ENCODE results near the gene POLE4. TPM values are rescaled to one million over a fixed set of nuclear protein-coding genes. Genes with fewer than 3 reads are reported as not detected.

Gene POLE4
- total and polyA plus RNA-seq, 9 of the 15 experiments (the other 6 are each of a cell fraction or from before 2014, with no cell fraction given): 25.7 to 73.7 (median 57.3) TPM

- TF ChIP-seq SAFB2 (IDR thresholded peaks at IDR 0.05; ENCODE audit: borderline replicate concordance, low read depth, low read length, severe bottlenecking): no peak
- no peak; the same call in 1 of the 2 replicates for TF ChIP-seq ZNF324 (CRISPR knock-in tag; IDR thresholded peaks at IDR 0.05)
- no peak for TF ChIP-seq TFAM (CRISPR knock-in tag; conservative IDR thresholded peaks at IDR 0.05)
- no peak for TF ChIP-seq ZNF239 (CRISPR knock-in tag; IDR thresholded peaks at IDR 0.05)
- TF ChIP-seq FOXK1 (CRISPR knock-in tag; IDR thresholded peaks at IDR 0.05; ENCODE audit: borderline replicate concordance): no peak
- no peak for TF ChIP-seq PRMT5 (CRISPR knock-in tag; IDR thresholded peaks at IDR 0.05)
- no peak; a peak in 1 of 4 replicates for TF ChIP-seq CSDE1 (IDR thresholded peaks at IDR 0.05)
- TF ChIP-seq ARNT (IDR thresholded peaks at IDR 0.05): 0 out of 4 replicates have a peak, but pooled peaks of 1 of the 2 experiments have one; percentile 47
- TF ChIP-seq ELF1 (tag; IDR thresholded peaks at IDR 0.05): peak; percentile 94
- no peak for TF ChIP-seq ETS2 (tag; IDR thresholded peaks at IDR 0.05; ENCODE audit: borderline replicate concordance, poor library complexity, severe bottlenecking)
- TF ChIP-seq NFYB (IDR thresholded peaks at IDR 0.05; ENCODE audit: extremely low read depth, insufficient read length): no peak
- TF ChIP-seq LCOR (CRISPR knock-in tag; IDR thresholded peaks at IDR 0.05): peak; percentile 82
- peak; percentile 15; the same call in 1 of the 2 replicates for TF ChIP-seq HIVEP1 (CRISPR knock-in tag; IDR thresholded peaks at IDR 0.05)
- peak; percentile 64; the same call in 1 of the 2 replicates for TF ChIP-seq FOXJ2 (tag; IDR thresholded peaks at IDR 0.05)
- TF ChIP-seq MECOM (CRISPR knock-in tag; IDR thresholded peaks at IDR 0.05): peak; percentile 74; the same call in 1 of the 2 replicates
- TF ChIP-seq CEBPB (tag; IDR thresholded peaks at IDR 0.05): no peak
- no peak for TF ChIP-seq TRIM25 (IDR thresholded peaks at IDR 0.05; ENCODE audit: borderline replicate concordance)
- no peak for TF ChIP-seq SIRT6 (IDR thresholded peaks at IDR 0.05; ENCODE audit: low read depth, low read length)
- TF ChIP-seq, protein P1, sequence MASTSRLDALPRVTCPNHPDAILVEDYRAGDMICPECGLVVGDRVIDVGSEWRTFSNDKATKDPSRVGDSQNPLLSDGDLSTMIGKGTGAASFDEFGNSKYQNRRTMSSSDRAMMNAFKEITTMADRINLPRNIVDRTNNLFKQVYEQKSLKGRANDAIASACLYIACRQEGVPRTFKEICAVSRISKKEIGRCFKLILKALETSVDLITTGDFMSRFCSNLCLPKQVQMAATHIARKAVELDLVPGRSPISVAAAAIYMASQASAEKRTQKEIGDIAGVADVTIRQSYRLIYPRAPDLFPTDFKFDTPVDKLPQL (IDR thresholded peaks at IDR 0.05; ENCODE audit: extremely low read depth, insufficient read length): no peak
- TF ChIP-seq SIN3B (IDR thresholded peaks at IDR 0.05; ENCODE audit: low read depth): peak; percentile 66; the same call in 1 of the 2 replicates
- no peak for TF ChIP-seq ETV6 (IDR thresholded peaks at IDR 0.05; ENCODE audit: borderline replicate concordance in 1 of 2, low read depth in 2 of 2, low read length in 1 of 2)
- peak; percentile 71; the same call in 1 of the 2 replicates for TF ChIP-seq ETV6 (CRISPR knock-in tag; IDR thresholded peaks at IDR 0.05; ENCODE audit: borderline replicate concordance)
- TF ChIP-seq TBP (optimal IDR thresholded peaks at IDR 0.05; ENCODE audit: low read depth, low read length): peak; percentile 90
- TF ChIP-seq CHD1 (IDR thresholded peaks at IDR 0.05; ENCODE audit: low read length): no peak
- no peak for TF ChIP-seq MCM2 (IDR thresholded peaks at IDR 0.05; ENCODE audit: low read depth)
- TF ChIP-seq KLF6 (CRISPR knock-in tag; IDR thresholded peaks at IDR 0.05; ENCODE audit: borderline replicate concordance): 0 out of 2 replicates have a peak, but pooled peaks have one; percentile 28
- TF ChIP-seq KDM4B (IDR thresholded peaks at IDR 0.05; ENCODE audit: borderline replicate concordance in 2 of 2, low read depth in 1 of 2): peak in 1 of 2 experiments; percentile 71; a peak in 1 of 4 replicates
Observed at GRCh38 chr2:74958274-74959105, at the start of gene POLE4 (continued).

Data from K562 (cell line).